ENCODE measurements around the gene AKAP17A. TPM values are rescaled to one million over a fixed set of nuclear protein-coding genes. Genes with fewer than 3 reads are reported as not detected.

AKAP17A gene
- total and polyA plus RNA-seq, 2 of the 8 experiments (the other 6 are each of a cell fraction or from before 2014, with no cell fraction given) = 14.0 to 41.2 TPM

DNA sequence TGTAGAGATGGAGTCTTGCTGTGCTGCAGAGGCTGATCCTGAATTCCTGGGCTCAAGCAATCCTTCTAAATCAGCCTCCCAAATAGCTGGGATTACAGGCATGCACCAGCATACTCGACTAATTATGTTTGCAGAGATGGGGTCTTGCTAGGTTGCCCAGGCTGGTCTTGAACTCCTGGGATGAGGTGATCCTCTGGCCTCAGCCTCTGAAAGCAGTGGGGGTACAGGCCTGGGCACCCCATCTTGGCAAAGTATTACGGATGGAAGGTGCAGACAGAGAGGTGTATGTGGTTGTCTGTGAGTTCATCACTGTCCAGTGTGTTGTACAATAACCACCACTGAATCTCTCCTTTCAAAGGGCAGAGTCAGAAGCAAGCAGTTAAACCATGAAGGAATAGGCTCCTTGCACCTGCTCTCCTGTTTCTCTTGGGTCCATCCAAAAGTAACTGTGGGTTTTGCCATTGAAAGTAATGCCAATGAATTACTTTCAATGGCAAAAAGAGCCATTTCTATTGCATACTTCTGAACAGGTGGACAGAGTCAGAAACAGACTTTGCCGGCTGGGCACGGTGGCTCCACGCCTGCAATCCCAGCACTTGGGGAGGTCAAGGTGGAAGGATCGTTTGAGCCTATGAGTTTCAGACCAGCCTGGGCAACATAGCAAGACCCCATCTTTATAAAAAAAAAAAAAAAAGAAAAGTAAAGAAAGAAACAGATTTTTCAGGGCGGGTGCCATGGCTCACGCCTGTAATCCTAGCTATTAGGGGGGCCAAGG lies 7.0 kb upstream of the AKAP17A start:
- Histone ChIP-seq H2BK20ac (ENCODE audit: low read length) (no peak overlapping the region), H3K4me2 (ENCODE audit: insufficient read depth in 1 of 2, low read depth in 2 of 2, low read length in 2 of 2) (no peak overlapping the region), H3K4me3 (ENCODE audit: extremely low read depth in 1 of 4, insufficient read depth in 2 of 4, low read depth in 3 of 4, low read length in 4 of 4) (no peak overlapping the region), H4K91ac (replicated peaks; ENCODE audit: insufficient read length, low read length) (no peak overlapping the region), H2AK5ac (ENCODE audit: low read depth, low read length) (no peak overlapping the region; the same call in 1 of the 2 replicates), H3K4me1 (replicated peaks in 1 of 4; ENCODE audit: control insufficient read depth in 3 of 4, insufficient read depth in 4 of 4, low read length in 3 of 4) (peaks cover 0 to 3% (median 0%) of the 10 kb centered on the region in 4 experiments; a peak in 3 of 7 replicates), H3K27ac (ENCODE audit: low read depth, low read length) (no peak overlapping the region), H4K20me1 (replicated peaks in 1 of 2; ENCODE audit: control insufficient read depth in 1 of 2, insufficient read depth in 2 of 2, low read length in 2 of 2) (no peaks in the 10 kb centered on the region), H3K56ac (replicated peaks; ENCODE audit: insufficient read length, low read depth, low read length) (no peak overlapping the region), H2BK120ac (replicated peaks; ENCODE audit: low read depth, low read length) (no peak overlapping the region), H3K9ac (replicated peaks in 1 of 4; ENCODE audit: extremely low read depth in 1 of 4, low read depth in 3 of 4, low read length in 3 of 4) (no peak overlapping the region), H4K8ac (ENCODE audit: extremely low read depth, insufficient read depth, low read length) (no peak overlapping the region), H3K27me3 (replicated peaks in 1 of 4; ENCODE audit: control insufficient read depth in 3 of 4, extremely low read depth in 1 of 4, insufficient read depth in 3 of 4, low read length in 3 of 4) (no peaks in the 10 kb centered on the region), H3K36me3 (ENCODE audit: control insufficient read depth in 2 of 4, insufficient read depth in 4 of 4, low read length in 3 of 4) (no peaks in the 10 kb centered on the region), H4K5ac (ENCODE audit: insufficient read length, low read depth, low read length) (no peak overlapping the region), H3K79me2 (ENCODE audit: control insufficient read depth in 1 of 2, insufficient read depth in 2 of 2, low read length in 2 of 2) (no peaks in the 10 kb centered on the region), H3K4ac (replicated peaks; ENCODE audit: insufficient read length, low read depth, low read length) (no peak overlapping the region), H3K23me2 (ENCODE audit: low read depth, low read length) (no peaks in the 10 kb centered on the region), H2BK12ac (ENCODE audit: low read depth, low read length) (no peak overlapping the region), H3K23ac (ENCODE audit: insufficient read length) (no peak overlapping the region), H3K9me3 (ENCODE audit: insufficient read depth in 2 of 2, low read depth in 1 of 2, low read length in 1 of 2) (peaks cover 0 to 3% of the 10 kb centered on the region in 2 experiments; a peak in 2 of 4 replicates), H3K18ac (ENCODE audit: extremely low read depth, low read length) (no peak overlapping the region), H3K79me1 (ENCODE audit: low read depth, low read length) (no peaks in the 10 kb centered on the region), H3K14ac (ENCODE audit: insufficient read length) (no peak overlapping the region), H2BK5ac (ENCODE audit: low read depth, low read length) (no peak overlapping the region), H2BK15ac (ENCODE audit: low read length) (no peak overlapping the region), H2AFZ (ENCODE audit: low read length) (no peak overlapping the region)
- FAIRE-seq (no peak), DNase-seq (ENCODE audit: low read depth in 1 of 2, low spot score in 2 of 2) (no peak)
- ChIA-PET POLR2A (ENCODE audit: partially characterized antibody) (no interaction called here), CTCF (ENCODE audit: partially characterized antibody) (no interaction called here)
- 93% methylated on average over 8 of the region's 8 CpGs; no CpG with 5 or more reads in 1 of the 2 experiments for WGBS, 2 experiments (ENCODE audit: extremely low coverage in 1 of 2, insufficient coverage in 1 of 2, insufficient read length in 1 of 2, insufficient replicate concordance in 2 of 2, low coverage in 1 of 2, low lambda C conversion rate in 2 of 2, missing lambda C conversion rate in 1 of 2)
- TF ChIP-seq GTF2F1 (IDR thresholded peaks at IDR 0.05; ENCODE audit: borderline replicate concordance, low read depth, low read length) = no peak
- TF ChIP-seq, protein P1, sequence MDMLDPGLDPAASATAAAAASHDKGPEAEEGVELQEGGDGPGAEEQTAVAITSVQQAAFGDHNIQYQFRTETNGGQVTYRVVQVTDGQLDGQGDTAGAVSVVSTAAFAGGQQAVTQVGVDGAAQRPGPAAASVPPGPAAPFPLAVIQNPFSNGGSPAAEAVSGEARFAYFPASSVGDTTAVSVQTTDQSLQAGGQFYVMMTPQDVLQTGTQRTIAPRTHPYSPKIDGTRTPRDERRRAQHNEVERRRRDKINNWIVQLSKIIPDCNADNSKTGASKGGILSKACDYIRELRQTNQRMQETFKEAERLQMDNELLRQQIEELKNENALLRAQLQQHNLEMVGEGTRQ (IDR thresholded peaks at IDR 0.05; ENCODE audit: low read length) = no peak
- TF ChIP-seq NANOG (IDR thresholded peaks at IDR 0.05; ENCODE audit: insufficient read depth, low read depth, low read length, poor library complexity, severe bottlenecking) = no peak
- TF ChIP-seq PHF8 (conservative IDR thresholded peaks at IDR 0.05; ENCODE audit: low read depth, low read length) = no peak
- TF ChIP-seq, protein P2, sequence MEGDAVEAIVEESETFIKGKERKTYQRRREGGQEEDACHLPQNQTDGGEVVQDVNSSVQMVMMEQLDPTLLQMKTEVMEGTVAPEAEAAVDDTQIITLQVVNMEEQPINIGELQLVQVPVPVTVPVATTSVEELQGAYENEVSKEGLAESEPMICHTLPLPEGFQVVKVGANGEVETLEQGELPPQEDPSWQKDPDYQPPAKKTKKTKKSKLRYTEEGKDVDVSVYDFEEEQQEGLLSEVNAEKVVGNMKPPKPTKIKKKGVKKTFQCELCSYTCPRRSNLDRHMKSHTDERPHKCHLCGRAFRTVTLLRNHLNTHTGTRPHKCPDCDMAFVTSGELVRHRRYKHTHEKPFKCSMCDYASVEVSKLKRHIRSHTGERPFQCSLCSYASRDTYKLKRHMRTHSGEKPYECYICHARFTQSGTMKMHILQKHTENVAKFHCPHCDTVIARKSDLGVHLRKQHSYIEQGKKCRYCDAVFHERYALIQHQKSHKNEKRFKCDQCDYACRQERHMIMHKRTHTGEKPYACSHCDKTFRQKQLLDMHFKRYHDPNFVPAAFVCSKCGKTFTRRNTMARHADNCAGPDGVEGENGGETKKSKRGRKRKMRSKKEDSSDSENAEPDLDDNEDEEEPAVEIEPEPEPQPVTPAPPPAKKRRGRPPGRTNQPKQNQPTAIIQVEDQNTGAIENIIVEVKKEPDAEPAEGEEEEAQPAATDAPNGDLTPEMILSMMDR (IDR thresholded peaks at IDR 0.05; ENCODE audit: control extremely low read depth in 1 of 3, insufficient read depth in 1 of 3, low read depth in 1 of 3, low read length in 3 of 3) = no peak
- TF ChIP-seq SAP30 (IDR thresholded peaks at IDR 0.05; ENCODE audit: insufficient read depth, insufficient replicate concordance, low read length) = no peak

All from H1 (cell line).